Dendritic cell treated with granulocyte-macrophage colony-stimulating factor and Interleukin-4, amounts not matched to agents 40 ng/mL and 50 ng/mL, for 4 days (primary cell): ENCODE results near the gene ZBTB12.

Experiments
- H3K27ac Mint-ChIP-seq: one replicate; pipeline ENCODE4 v1.8.0; 2022; ENCODE audit warnings: mild to moderate bottlenecking, mixed read lengths
- H3K27me3 Mint-ChIP-seq: one replicate; pipeline ENCODE4 v1.8.0; 2022; ENCODE audit warnings: mild to moderate bottlenecking, mixed read lengths
- H3K36me3 Mint-ChIP-seq: one replicate; pipeline ENCODE4 v1.8.0; 2022; ENCODE audit warnings: low read depth, mixed read lengths
- H3K4me1 Mint-ChIP-seq: one replicate; pipeline ENCODE4 v1.8.0; 2022; ENCODE audit warnings: low read depth, mixed read lengths
- H3K4me3 Mint-ChIP-seq: one replicate; pipeline ENCODE4 v1.8.0; 2022; ENCODE audit warnings: mild to moderate bottlenecking, moderate library complexity, mixed read lengths
- H3K9me3 Mint-ChIP-seq: one replicate; pipeline ENCODE4 v1.8.0; 2022; ENCODE audit warnings: mixed read lengths
- intact Hi-C: fragments of 100-400 bp; cut with micrococcal nuclease; formaldehyde crosslinking; loops from one replicate; pipeline ENCODE4 v1.15.0; 2022

The ZBTB12 gene

GRCh38 chr6:31901953-31902643 is at the start of gene ZBTB12:
TSS of gene ZBTB12 (minus strand) at chr6:31902086. CDS start at chr6:31901305, 781 bp downstream.
- H3K4me1 Mint-ChIP-seq = peaks cover 69% of the 10 kb centered on the region
- H3K27me3 Mint-ChIP-seq = peaks cover 3% of the 10 kb centered on the region
- no peaks in the 10 kb centered on the region for H3K9me3 Mint-ChIP-seq
- H3K36me3 Mint-ChIP-seq = peaks cover 25% of the 10 kb centered on the region
- intact Hi-C loops = no loop called here
- H3K27ac Mint-ChIP-seq = peak within 1 kb of the TSS; percentile 85
- H3K4me3 Mint-ChIP-seq = peak within 1 kb of the TSS; percentile 78

DNA sequence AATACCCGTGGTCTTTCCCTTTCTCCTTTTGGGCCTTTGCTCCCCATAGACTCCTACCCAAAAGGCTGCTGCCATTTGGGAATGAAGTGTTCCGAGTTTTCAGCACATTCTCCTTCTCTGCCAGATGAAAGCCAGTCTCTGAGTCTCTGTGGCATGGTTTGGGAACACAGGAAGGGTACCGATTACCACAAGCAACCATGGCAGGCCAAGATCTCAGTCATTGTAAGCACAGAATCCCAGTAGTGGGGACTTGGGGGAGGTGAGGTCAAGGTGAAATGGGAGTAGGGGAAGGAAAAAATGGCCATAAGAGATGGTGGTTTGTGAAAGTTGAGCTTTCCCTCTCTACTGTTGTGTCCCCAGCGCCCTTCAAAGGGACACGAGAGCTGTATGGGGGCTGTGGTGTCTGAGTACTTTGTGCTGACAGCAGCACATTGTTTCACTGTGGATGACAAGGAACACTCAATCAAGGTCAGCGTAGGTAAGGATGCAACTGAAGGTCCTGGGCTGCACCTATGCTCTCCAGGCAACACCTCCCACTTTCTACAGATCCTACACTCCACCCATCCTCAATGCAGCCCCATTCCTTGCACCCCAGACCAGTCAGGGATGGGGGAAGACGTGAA is 48.2 kb upstream of the ZBTB12 start:
- Mint-ChIP-seq H3K36me3 (peaks cover 97% of the 10 kb centered on the region), H3K27ac (no peak overlapping the region), H3K27me3 (peaks cover 10% of the 10 kb centered on the region), H3K4me3 (no peak overlapping the region), H3K9me3 (no peaks in the 10 kb centered on the region), H3K4me1 (peaks cover 69% of the 10 kb centered on the region)
- intact Hi-C loops = no loop called here

DNA sequence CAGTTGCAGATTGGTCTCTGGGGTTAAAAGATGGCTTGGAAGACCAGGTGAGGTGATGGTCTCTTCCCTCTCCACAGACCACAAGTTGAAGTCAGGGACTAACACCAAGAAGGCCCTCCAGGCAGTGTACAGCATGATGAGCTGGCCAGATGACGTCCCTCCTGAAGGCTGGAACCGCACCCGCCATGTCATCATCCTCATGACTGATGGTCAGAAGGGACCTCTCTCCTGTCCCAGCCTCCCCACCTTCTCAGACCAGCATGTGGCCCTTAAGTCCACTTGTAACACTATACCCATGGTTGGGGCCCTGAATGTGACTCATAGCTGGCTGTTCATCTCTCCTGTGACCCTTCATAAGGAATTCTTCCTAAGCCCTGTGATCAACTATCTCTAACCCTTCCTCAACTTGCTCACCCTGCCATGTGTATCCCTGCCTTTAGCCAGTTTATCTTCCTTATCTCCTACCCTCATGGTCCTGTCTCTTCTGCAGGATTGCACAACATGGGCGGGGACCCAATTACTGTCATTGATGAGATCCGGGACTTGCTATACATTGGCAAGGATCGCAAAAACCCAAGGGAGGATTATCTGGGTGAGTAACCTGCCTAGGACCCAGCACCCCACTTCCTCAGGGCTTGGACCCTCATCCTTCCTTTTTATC is 47.0 kb upstream of the ZBTB12 start:
- Mint-ChIP-seq H3K4me3 (no peak overlapping the region), H3K4me1 (peaks cover 69% of the 10 kb centered on the region), H3K36me3 (peaks cover 97% of the 10 kb centered on the region), H3K27me3 (peaks cover 16% of the 10 kb centered on the region), H3K27ac (peak overlapping the region; percentile 8), H3K9me3 (no peaks in the 10 kb centered on the region)
- intact Hi-C loops = no loop called here

DNA sequence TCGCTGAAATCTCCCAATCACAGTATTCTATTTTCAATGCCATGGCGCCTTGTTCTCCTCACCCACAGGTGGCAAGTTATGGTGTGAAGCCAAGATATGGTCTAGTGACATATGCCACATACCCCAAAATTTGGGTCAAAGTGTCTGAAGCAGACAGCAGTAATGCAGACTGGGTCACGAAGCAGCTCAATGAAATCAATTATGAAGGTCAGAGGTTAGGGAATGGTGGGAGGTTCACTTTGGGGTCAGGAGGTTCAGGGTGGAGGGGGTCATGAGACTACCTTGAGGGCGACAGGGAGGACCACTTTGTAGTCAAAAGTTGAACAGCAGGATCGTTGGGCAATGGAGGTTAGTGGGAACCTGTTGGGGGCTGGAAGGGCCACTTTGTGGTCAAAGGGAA is 46.4 kb upstream of the ZBTB12 start:
- Mint-ChIP-seq H3K4me3 (no peak overlapping the region), H3K27me3 (peaks cover 18% of the 10 kb centered on the region), H3K36me3 (peaks cover 97% of the 10 kb centered on the region), H3K9me3 (no peaks in the 10 kb centered on the region), H3K4me1 (peaks cover 69% of the 10 kb centered on the region), H3K27ac (no peak overlapping the region)
- intact Hi-C loops = no loop called here

DNA sequence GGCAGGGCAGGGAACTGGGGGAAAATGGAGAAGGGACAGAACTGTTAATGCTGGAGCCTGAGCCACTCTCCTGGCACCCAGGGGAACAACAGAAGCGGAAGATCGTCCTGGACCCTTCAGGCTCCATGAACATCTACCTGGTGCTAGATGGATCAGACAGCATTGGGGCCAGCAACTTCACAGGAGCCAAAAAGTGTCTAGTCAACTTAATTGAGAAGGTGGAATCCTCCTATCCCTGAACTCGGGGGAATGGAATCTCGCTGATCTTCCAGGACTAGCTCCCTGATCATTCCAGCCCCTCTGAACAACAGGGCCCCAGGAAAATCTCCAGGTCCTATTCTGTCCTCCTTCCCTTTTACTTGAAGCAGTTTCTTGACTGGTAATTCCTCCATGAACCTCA is 46.0 kb upstream of the ZBTB12 start:
- intact Hi-C loops = no loop called here
- H3K4me1 Mint-ChIP-seq = peaks cover 67% of the 10 kb centered on the region
- H3K4me3 Mint-ChIP-seq = no peak overlapping the region
- peaks cover 97% of the 10 kb centered on the region for H3K36me3 Mint-ChIP-seq
- H3K9me3 Mint-ChIP-seq = no peaks in the 10 kb centered on the region
- H3K27me3 Mint-ChIP-seq = peaks cover 21% of the 10 kb centered on the region
- no peak overlapping the region for H3K27ac Mint-ChIP-seq

DNA sequence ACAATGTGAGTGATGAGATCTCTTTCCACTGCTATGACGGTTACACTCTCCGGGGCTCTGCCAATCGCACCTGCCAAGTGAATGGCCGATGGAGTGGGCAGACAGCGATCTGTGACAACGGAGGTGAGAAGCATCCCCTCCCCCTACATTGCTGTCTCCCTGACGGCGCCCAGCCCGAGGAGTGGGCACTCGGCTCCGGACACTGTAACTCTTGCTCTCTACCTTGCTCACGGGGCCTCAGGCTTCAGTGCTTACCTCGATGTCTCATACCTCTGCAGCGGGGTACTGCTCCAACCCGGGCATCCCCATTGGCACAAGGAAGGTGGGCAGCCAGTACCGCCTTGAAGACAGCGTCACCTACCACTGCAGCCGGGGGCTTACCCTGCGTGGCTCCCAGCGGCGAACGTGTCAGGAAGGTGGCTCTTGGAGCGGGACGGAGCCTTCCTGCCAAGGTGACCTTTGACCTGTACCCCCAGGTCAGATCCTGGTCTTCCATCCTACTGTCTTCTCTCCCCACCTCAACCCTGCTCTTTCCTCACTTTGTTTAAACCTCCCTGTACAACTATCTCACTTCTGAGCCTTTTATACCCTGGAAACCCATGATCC is 45.3 kb upstream of the ZBTB12 start:
- Mint-ChIP-seq H3K9me3 (no peaks in the 10 kb centered on the region), H3K4me1 (peaks cover 69% of the 10 kb centered on the region), H3K36me3 (peaks cover 98% of the 10 kb centered on the region), H3K4me3 (no peak overlapping the region), H3K27ac (no peak overlapping the region), H3K27me3 (peaks cover 28% of the 10 kb centered on the region)
- intact Hi-C loops = no loop called here

DNA sequence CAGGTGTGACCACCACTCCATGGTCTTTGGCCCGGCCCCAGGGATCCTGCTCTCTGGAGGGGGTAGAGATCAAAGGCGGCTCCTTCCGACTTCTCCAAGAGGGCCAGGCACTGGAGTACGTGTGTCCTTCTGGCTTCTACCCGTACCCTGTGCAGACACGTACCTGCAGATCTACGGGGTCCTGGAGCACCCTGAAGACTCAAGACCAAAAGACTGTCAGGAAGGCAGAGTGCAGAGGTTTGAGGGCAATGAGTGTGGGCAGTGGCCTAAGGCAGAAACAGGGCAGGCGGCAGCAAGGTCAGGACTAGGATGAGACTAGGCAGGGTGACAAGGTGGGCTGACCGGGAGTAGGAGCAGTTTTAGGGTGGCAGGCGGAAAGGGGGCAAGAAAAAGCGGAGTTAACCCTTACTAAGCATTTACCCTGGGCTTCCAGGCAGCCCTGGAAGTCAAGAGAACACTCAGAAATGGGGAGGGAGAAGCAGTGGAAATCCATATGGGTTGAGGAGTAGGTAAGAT is 44.5 kb upstream of the ZBTB12 start:
- no peak overlapping the region for H3K4me3 Mint-ChIP-seq
- H3K27ac Mint-ChIP-seq = peak overlapping the region; percentile 78

GRCh38 chr6:31945507-31946369 is 43.9 kb upstream of the ZBTB12 start, which contains the start of gene CFB:
TSS of gene CFB (plus strand) at chr6:31946095. CDS start at chr6:31946222, 127 bp downstream.
- intact Hi-C loops = no loop called here
- no peaks in the 10 kb centered on the region for H3K9me3 Mint-ChIP-seq

More for the DNA sequence above, 44.5 kb upstream of the ZBTB12 start:
- intact Hi-C loops = no loop called here
- Mint-ChIP-seq H3K27me3 (peaks cover 32% of the 10 kb centered on the region), H3K36me3 (peaks cover 99% of the 10 kb centered on the region), H3K9me3 (no peaks in the 10 kb centered on the region), H3K4me1 (peaks cover 69% of the 10 kb centered on the region)

DNA sequence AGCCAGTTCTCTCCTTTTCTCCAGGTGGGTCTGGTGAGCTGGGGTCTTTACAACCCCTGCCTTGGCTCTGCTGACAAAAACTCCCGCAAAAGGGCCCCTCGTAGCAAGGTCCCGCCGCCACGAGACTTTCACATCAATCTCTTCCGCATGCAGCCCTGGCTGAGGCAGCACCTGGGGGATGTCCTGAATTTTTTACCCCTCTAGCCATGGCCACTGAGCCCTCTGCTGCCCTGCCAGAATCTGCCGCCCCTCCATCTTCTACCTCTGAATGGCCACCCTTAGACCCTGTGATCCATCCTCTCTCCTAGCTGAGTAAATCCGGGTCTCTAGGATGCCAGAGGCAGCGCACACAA is 43.2 kb upstream of the ZBTB12 start:
- intact Hi-C loops = no loop called here
- Mint-ChIP-seq H3K27me3 (peaks cover 36% of the 10 kb centered on the region), H3K4me1 (peaks cover 76% of the 10 kb centered on the region), H3K36me3 (peaks cover 99% of the 10 kb centered on the region), H3K4me3 (peak overlapping the region; percentile 52), H3K27ac (peak overlapping the region; percentile 78), H3K9me3 (no peaks in the 10 kb centered on the region)

More at GRCh38 chr6:31945507-31946369, 43.9 kb upstream of the ZBTB12 start, which contains the start of gene CFB:
- Mint-ChIP-seq H3K36me3 (peaks cover 99% of the 10 kb centered on the region), H3K4me1 (peaks cover 71% of the 10 kb centered on the region), H3K4me3 (peak within 1 kb of the TSS; percentile 52), H3K27me3 (peaks cover 34% of the 10 kb centered on the region), H3K27ac (peak within 1 kb of the TSS; percentile 78)

DNA sequence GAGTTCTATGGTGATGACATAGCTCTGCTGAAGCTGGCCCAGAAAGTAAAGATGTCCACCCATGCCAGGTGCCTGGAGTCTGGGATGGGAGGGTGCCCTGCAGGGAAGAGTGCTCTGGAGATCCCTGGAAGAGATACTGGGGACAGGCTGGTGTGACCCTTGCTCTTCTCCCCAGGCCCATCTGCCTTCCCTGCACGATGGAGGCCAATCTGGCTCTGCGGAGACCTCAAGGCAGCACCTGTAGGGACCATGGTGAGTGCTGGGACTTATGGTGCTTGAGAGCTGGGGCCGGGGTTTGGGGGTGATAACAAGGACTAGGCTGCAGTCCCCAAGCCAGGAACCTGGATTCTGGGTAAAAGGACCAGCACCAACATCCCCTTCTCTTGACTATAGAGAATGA is 41.9 kb upstream of the ZBTB12 start:
- Mint-ChIP-seq H3K9me3 (no peaks in the 10 kb centered on the region), H3K4me1 (peaks cover 68% of the 10 kb centered on the region), H3K27me3 (peaks cover 36% of the 10 kb centered on the region), H3K4me3 (no peak overlapping the region), H3K27ac (no peak overlapping the region), H3K36me3 (peaks cover 98% of the 10 kb centered on the region)
- intact Hi-C loops = no loop called here

GRCh38 chr6:31940256-31940664 is 38.4 kb upstream of the ZBTB12 start:
- peaks cover 28% of the 10 kb centered on the region for H3K27me3 Mint-ChIP-seq
- peaks cover 94% of the 10 kb centered on the region for H3K36me3 Mint-ChIP-seq
- H3K27ac Mint-ChIP-seq = no peak overlapping the region
- H3K9me3 Mint-ChIP-seq = no peaks in the 10 kb centered on the region
- peaks cover 36% of the 10 kb centered on the region for H3K4me1 Mint-ChIP-seq
- no peak overlapping the region for H3K4me3 Mint-ChIP-seq
- intact Hi-C loops = no loop called here

DNA sequence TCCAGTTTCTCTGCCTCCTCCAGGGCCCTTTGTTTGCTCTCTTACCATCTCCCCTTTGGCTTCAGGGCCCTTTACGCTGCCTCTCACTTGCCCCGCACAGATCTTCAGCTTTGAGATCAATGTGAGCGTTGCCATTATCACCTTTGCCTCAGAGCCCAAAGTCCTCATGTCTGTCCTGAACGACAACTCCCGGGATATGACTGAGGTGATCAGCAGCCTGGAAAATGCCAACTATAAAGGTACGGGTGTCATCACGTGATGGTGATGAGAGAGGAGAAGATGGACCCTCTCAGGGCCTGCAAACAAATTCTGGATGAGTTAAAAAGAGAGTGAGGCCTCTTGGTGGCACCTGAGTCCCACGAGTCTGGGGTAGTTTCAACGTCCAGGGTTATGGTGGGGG is 33.9 kb upstream of the ZBTB12 start:
- Mint-ChIP-seq H3K27ac (no peak overlapping the region), H3K4me3 (no peak overlapping the region), H3K9me3 (no peaks in the 10 kb centered on the region), H3K27me3 (peaks cover 16% of the 10 kb centered on the region), H3K4me1 (peaks cover 31% of the 10 kb centered on the region), H3K36me3 (peaks cover 87% of the 10 kb centered on the region)
- intact Hi-C loops = no loop called here

GRCh38 chr6:31935021-31935420 is 33.1 kb upstream of the ZBTB12 start:
- peaks cover 13% of the 10 kb centered on the region for H3K27me3 Mint-ChIP-seq
- H3K27ac Mint-ChIP-seq = no peak overlapping the region
- peaks cover 32% of the 10 kb centered on the region for H3K4me1 Mint-ChIP-seq
- no peak overlapping the region for H3K4me3 Mint-ChIP-seq
- H3K9me3 Mint-ChIP-seq = no peaks in the 10 kb centered on the region
- peaks cover 86% of the 10 kb centered on the region for H3K36me3 Mint-ChIP-seq
- intact Hi-C loops = no loop called here
